ENCODE measurements around the gene RABGEF1. TPM values are rescaled to one million over a fixed set of nuclear protein-coding genes. Genes with fewer than 3 reads are reported as not detected.
"Not testable (repeated sequence)": the region's sequence is repeated elsewhere in the genome, so short reads cannot be mapped to it uniquely, and the experiment has no call there.

RABGEF1 gene
- total and polyA plus RNA-seq, 2 of the 8 experiments (the other 6 are each of a cell fraction or from before 2014, with no cell fraction given) = 10.2 to 18.0 TPM

DNA sequence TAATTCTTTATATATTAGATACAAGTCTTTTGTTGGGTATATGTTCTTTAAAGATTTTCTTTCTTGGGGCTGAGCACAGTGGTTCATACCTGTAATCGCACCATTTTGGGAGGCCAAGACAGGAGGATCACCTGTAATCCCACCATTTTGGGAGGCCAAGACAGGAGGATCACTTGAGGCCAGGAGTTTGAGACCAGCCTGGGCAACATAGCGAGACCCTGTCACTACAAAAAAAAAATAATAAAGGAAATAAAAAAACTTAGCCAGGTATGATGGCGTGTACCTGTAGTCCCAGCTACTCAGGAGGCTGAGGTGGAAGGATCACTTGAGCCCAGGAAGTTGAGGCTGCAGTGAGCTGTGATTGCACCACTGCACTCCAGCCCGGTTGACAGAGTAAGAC, 29.8 kb upstream of the RABGEF1 start:
- 90% methylated on average over 4 of the region's 4 CpGs; no CpG with 5 or more reads in 1 of the 2 experiments for WGBS, 2 experiments (ENCODE audit: extremely low coverage in 1 of 2, insufficient coverage in 1 of 2, insufficient read length in 1 of 2, insufficient replicate concordance in 2 of 2, low coverage in 1 of 2, low lambda C conversion rate in 2 of 2, missing lambda C conversion rate in 1 of 2)
- H3K14ac ChIP-seq (ENCODE audit: insufficient read length); H3K79me2 ChIP-seq (ENCODE audit: control insufficient read depth in 1 of 2, insufficient read depth in 2 of 2, low read length in 2 of 2); H3K9ac ChIP-seq (replicated peaks in 1 of 4; ENCODE audit: extremely low read depth in 1 of 4, low read depth in 3 of 4, low read length in 3 of 4); H2BK20ac ChIP-seq (ENCODE audit: low read length); H2BK120ac ChIP-seq (replicated peaks; ENCODE audit: low read depth, low read length); H3K79me1 ChIP-seq (ENCODE audit: low read depth, low read length); H3K27ac ChIP-seq (ENCODE audit: low read depth, low read length); H2BK5ac ChIP-seq (ENCODE audit: low read depth, low read length); H2AFZ ChIP-seq (ENCODE audit: low read length); H3K4me2 ChIP-seq (ENCODE audit: insufficient read depth in 1 of 2, low read depth in 2 of 2, low read length in 2 of 2); H3K23me2 ChIP-seq (ENCODE audit: low read depth, low read length); FAIRE-seq; H4K8ac ChIP-seq (ENCODE audit: extremely low read depth, insufficient read depth, low read length); H3K23ac ChIP-seq (ENCODE audit: insufficient read length); H2BK15ac ChIP-seq (ENCODE audit: low read length); H4K91ac ChIP-seq (replicated peaks; ENCODE audit: insufficient read length, low read length); H2BK12ac ChIP-seq (ENCODE audit: low read depth, low read length); H3K4ac ChIP-seq (replicated peaks; ENCODE audit: insufficient read length, low read depth, low read length); H4K20me1 ChIP-seq (replicated peaks in 1 of 2; ENCODE audit: control insufficient read depth in 1 of 2, insufficient read depth in 2 of 2, low read length in 2 of 2); H3K4me1 ChIP-seq (replicated peaks in 1 of 4; ENCODE audit: control insufficient read depth in 3 of 4, insufficient read depth in 4 of 4, low read length in 3 of 4); H4K5ac ChIP-seq (ENCODE audit: insufficient read length, low read depth, low read length); H3K4me3 ChIP-seq (ENCODE audit: extremely low read depth in 1 of 4, insufficient read depth in 2 of 4, low read depth in 3 of 4, low read length in 4 of 4); H3K56ac ChIP-seq (replicated peaks; ENCODE audit: insufficient read length, low read depth, low read length); DNase-seq (ENCODE audit: low read depth in 1 of 2, low spot score in 2 of 2); H2AK5ac ChIP-seq (ENCODE audit: low read depth, low read length); H3K18ac ChIP-seq (ENCODE audit: extremely low read depth, low read length); H3K36me3 ChIP-seq (ENCODE audit: control insufficient read depth in 2 of 4, insufficient read depth in 4 of 4, low read length in 3 of 4); H3K27me3 ChIP-seq (replicated peaks in 1 of 4; ENCODE audit: control insufficient read depth in 3 of 4, extremely low read depth in 1 of 4, insufficient read depth in 3 of 4, low read length in 3 of 4); H3K9me3 ChIP-seq (ENCODE audit: insufficient read depth in 2 of 2, low read depth in 1 of 2, low read length in 1 of 2): not testable (repeated sequence)
- ChIA-PET POLR2A (ENCODE audit: partially characterized antibody) (interaction anchor here (0.6 kb wide), 1 partner anchor 33 kb away, joined by 3 read pairs; no protein-coding TSS in a partner anchor), CTCF (ENCODE audit: partially characterized antibody) (interaction anchor here (0.6 kb wide), 1 partner anchor 56 kb away, joined by 3 read pairs; no protein-coding TSS in a partner anchor)
